Activated CD8-positive, alpha-beta memory T cell treated with anti-CD3 and anti-CD28 coated beads, Interleukin-2, amount 50 U/mL, for 1 hour (primary cell): ENCODE measurements around the gene DKKL1.

Experiments
- DNase-seq: peaks from one replicate; pipeline ENCODE4 v3.0.0-alpha.2; 2020; ENCODE audit errors: extremely low read depth

DKKL1 gene

DNA sequence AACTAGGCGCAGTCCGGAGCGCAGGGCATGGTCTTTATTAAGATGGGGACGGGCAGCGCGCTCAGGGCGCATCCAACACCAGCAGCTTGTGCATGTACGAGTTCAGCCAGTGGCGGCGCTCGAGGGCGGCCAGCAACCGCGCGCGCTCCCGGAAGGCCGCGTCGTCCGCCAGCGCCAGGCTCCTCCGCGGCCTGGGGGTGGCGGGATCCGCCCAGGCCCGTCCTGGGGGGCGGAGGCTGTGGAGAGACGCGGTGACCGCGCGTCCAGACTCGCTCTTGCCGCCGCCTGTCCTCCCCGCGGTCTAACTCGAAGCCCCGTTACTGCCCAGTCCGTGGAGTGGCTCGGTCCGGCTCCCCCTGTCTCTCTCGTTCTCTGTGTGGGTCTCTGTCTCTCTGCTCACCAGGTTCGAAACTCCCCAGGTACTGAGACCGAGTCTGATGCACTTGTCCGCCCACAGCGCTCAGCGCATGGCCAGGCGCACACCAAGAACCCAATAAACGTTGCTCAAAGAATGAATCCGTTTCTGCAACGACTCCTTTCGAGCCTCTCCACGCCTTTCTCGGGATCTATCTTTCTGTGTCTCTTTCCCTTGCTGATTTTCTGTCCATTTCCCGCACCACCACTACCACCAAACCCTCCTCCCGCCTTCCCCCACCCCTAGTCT lies 58.9 kb downstream of the DKKL1 start:
- no peak for DNase-seq

DNA sequence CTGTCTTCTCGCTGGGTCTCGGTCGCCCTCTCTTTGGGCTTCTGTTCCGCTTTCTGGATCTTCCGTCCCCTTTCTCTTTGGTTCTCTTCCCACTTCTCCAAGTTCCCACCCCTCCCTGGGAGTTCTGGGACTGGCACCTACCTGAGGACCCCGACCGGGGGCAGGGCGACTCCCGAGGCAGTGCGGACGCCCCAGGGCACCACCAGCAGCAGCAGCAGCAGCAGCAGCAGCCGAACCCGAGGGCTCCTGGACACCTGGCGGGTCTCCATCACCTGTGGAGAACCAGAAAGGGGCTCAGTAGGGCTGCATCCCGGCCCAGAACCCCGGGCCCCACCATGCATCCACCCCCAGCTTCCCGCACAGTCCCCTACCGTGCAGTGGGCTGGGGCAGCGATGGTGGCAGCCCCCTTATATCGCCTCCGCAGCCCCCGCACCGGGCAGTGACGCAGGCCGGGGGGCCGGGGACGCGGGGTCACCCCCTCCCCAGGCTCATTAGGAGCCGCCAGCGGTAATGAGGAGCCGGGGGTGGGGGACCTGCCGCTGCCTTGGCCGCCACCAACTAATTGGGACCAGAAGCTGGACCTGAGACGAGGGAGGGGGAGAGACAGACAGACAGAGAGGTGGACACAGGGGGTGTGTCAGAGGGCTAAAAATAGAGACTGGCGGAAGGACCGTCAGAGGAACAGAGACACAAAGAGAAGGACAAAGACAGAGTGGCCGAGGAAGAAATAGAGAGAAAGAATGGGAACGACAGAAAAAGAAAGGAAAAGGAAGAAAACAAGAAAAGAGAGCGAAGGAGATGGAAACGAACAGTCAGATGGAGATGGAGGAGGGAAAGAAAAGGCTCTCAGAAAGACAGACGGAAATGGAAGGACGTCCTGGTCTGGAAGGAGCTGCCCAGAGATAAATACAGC lies 59.7 kb downstream of the DKKL1 start, which contains the start of gene PTH2:
PTH2 (minus strand) TSS at position 371 of the 914 bp plus-strand sequence; CDS start at position 269, 102 bp downstream.
- DNase-seq, result no peak

DNA sequence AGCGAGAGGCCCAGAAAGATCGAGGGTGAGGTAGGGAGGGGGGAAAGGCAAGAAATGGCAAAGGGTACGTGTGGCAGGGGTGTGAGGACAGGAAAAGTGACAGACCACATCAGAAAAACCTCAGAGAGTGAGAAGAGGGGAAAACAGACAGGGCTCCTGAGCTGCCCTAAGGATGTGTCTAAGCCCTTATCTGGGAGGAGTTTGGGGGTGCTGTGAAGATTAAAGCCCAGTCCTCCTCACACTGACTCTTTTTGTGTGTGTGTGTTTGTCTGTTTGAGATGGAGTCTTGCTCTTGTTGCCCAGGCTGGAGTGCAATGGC lies 60.3 kb downstream of the DKKL1 start:
- no peak for DNase-seq
